ENCODE results near the gene COL1A1.

Gene COL1A1

DNA sequence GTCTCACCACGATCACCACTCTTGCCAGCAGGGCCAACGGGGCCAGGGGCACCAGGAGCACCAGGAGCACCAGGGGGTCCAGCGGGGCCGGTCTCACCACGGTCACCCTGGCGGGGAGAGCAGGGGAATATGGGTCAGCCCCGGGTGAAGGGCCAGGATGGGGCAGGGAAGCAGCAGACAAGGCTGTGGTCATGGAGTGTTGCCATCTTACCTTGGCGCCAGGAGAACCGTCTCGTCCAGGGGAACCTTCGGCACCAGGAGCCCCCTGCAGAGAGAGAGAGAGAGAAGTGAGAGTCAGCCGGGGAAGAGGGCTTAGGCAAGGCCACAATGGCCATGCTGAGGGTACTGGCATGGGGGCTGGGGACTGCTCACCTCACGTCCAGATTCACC, 12.9 kb downstream of the COL1A1 start:
- no peak overlapping the region for H3K4me2 ChIP-seq (ENCODE audit: low read depth, low read length)

DNA sequence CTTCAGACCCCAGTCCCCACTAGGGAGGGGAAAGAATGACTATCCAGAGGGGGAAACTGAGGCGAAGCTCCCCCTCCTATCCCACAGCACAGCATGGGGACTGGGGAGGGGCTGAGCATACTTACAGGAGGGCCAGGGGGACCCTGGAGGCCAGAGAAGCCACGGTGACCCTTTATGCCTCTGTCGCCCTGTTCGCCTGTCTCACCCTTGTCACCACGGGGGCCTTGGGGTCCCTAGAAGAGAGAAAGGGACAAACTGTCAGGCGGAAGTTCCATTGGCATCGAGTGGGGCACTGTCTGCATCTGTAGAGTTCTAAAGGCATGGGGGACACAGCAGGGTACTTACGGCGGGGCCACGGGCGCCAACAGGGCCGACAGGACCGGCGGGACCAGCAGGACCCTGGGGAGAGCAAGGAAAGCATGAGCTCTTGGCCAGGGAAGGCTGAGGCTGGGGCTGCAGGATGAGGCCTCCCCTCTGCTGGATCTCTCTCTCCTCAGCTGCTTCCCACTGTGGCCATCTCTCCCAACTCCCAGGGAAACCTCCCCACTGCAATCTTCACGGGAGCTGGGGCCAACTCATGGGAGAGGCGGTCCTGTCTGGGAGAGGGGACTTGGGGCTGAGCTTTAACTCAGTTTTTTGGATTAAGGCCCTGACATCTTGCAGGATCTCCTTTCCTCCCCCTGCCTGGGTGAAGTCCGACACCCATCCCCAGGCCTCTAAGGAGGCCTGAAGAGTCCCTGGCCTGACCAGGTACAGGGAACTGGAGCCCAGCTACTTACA, 13.5 kb downstream of the COL1A1 start:
- H3K79me2 ChIP-seq (ENCODE audit: low read length) = no peaks in the 10 kb centered on the region
- no peak overlapping the region for H3K4me2 ChIP-seq (ENCODE audit: low read depth, low read length)
- H3K27me3 ChIP-seq (replicated peaks; ENCODE audit: insufficient read depth, low read length) = peaks cover 68% of the 10 kb centered on the region
- no peak overlapping the region for H3K4me3 ChIP-seq (ENCODE audit: low read length)
- no peaks in the 10 kb centered on the region for H3K9me2 ChIP-seq (replicated peaks; ENCODE audit: insufficient read depth, low read length)
- peaks cover 14% of the 10 kb centered on the region for H3K4me1 ChIP-seq (ENCODE audit: low read length)
- DNase-seq = no peak
- H3K27ac ChIP-seq (ENCODE audit: low read length) = no peak overlapping the region
- no peaks in the 10 kb centered on the region for H3K9me3 ChIP-seq (replicated peaks; ENCODE audit: insufficient read depth, low read length)
- no peak overlapping the region for H3K9ac ChIP-seq (ENCODE audit: low read length)
- no peak overlapping the region for H2AFZ ChIP-seq (ENCODE audit: low read length)
- H4K20me1 ChIP-seq (ENCODE audit: insufficient read depth, low read length) = no peaks in the 10 kb centered on the region
- TF ChIP-seq, protein P1, sequence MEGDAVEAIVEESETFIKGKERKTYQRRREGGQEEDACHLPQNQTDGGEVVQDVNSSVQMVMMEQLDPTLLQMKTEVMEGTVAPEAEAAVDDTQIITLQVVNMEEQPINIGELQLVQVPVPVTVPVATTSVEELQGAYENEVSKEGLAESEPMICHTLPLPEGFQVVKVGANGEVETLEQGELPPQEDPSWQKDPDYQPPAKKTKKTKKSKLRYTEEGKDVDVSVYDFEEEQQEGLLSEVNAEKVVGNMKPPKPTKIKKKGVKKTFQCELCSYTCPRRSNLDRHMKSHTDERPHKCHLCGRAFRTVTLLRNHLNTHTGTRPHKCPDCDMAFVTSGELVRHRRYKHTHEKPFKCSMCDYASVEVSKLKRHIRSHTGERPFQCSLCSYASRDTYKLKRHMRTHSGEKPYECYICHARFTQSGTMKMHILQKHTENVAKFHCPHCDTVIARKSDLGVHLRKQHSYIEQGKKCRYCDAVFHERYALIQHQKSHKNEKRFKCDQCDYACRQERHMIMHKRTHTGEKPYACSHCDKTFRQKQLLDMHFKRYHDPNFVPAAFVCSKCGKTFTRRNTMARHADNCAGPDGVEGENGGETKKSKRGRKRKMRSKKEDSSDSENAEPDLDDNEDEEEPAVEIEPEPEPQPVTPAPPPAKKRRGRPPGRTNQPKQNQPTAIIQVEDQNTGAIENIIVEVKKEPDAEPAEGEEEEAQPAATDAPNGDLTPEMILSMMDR (IDR thresholded peaks at IDR 0.05; ENCODE audit: low read length) = no peak
- TF ChIP-seq EZH2phosphoT487 (IDR thresholded peaks at IDR 0.05; ENCODE audit: low read length) (no peak), EZH2 (optimal IDR thresholded peaks at IDR 0.05; ENCODE audit: low read depth, low read length) (no peak)
- H3K36me3 ChIP-seq (replicated peaks; ENCODE audit: insufficient read depth, low read length) = no peaks in the 10 kb centered on the region
- peaks cover 5% of the 10 kb centered on the region; the same call in 1 of the 2 replicates for H3F3A ChIP-seq (ENCODE audit: insufficient read depth, low read length)

More for the DNA sequence above, 12.9 kb downstream of the COL1A1 start:
- Histone ChIP-seq H3K4me3 (ENCODE audit: low read length) (no peak overlapping the region), H3F3A (ENCODE audit: insufficient read depth, low read length) (peaks cover 5% of the 10 kb centered on the region; the same call in 1 of the 2 replicates), H2AFZ (ENCODE audit: low read length) (no peak overlapping the region), H3K9ac (ENCODE audit: low read length) (no peak overlapping the region), H3K27ac (ENCODE audit: low read length) (no peak overlapping the region), H3K79me2 (ENCODE audit: low read length) (no peaks in the 10 kb centered on the region), H4K20me1 (ENCODE audit: insufficient read depth, low read length) (no peaks in the 10 kb centered on the region), H3K9me2 (replicated peaks; ENCODE audit: insufficient read depth, low read length) (no peaks in the 10 kb centered on the region), H3K36me3 (replicated peaks; ENCODE audit: insufficient read depth, low read length) (no peaks in the 10 kb centered on the region), H3K27me3 (replicated peaks; ENCODE audit: insufficient read depth, low read length) (peaks cover 68% of the 10 kb centered on the region), H3K9me3 (replicated peaks; ENCODE audit: insufficient read depth, low read length) (no peaks in the 10 kb centered on the region), H3K4me1 (ENCODE audit: low read length) (peaks cover 11% of the 10 kb centered on the region)
- TF ChIP-seq EZH2phosphoT487 (IDR thresholded peaks at IDR 0.05; ENCODE audit: low read length) = no peak
- no peak for DNase-seq

DNA sequence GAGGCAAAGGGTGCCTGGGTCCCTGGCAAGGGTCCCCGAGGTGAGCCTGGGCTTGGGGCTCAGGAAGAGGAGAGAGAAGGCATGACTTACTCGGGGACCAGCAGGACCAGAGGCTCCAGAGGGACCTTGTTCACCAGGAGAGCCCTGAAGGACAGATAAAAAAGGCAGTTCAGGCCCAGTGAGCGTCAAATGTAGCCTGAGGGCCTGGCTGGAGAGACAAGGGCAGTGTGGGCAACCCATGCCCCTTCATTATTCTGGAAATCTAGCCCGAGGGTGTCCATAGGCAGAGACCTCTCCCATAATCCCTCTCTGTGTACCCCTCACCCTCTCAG, 14.1 kb downstream of the COL1A1 start:
- TF ChIP-seq, protein P1 (IDR thresholded peaks at IDR 0.05; ENCODE audit: low read length) = no peak
- TF ChIP-seq EZH2phosphoT487 (IDR thresholded peaks at IDR 0.05; ENCODE audit: low read length) (no peak), EZH2 (optimal IDR thresholded peaks at IDR 0.05; ENCODE audit: low read depth, low read length) (no peak)
- no peaks in the 10 kb centered on the region for H3K79me2 ChIP-seq (ENCODE audit: low read length)
- H3K4me2 ChIP-seq (ENCODE audit: low read depth, low read length) = no peak overlapping the region
- no peaks in the 10 kb centered on the region for H3K9me2 ChIP-seq (replicated peaks; ENCODE audit: insufficient read depth, low read length)
- H3K36me3 ChIP-seq (replicated peaks; ENCODE audit: insufficient read depth, low read length) = no peaks in the 10 kb centered on the region
- peaks cover 5% of the 10 kb centered on the region; the same call in 1 of the 2 replicates for H3F3A ChIP-seq (ENCODE audit: insufficient read depth, low read length)
- no peaks in the 10 kb centered on the region for H3K9me3 ChIP-seq (replicated peaks; ENCODE audit: insufficient read depth, low read length)
- H3K4me3 ChIP-seq (ENCODE audit: low read length) = no peak overlapping the region
- peaks cover 14% of the 10 kb centered on the region for H3K4me1 ChIP-seq (ENCODE audit: low read length)
- no peak for DNase-seq
- H3K9ac ChIP-seq (ENCODE audit: low read length) = no peak overlapping the region
- no peak overlapping the region for H2AFZ ChIP-seq (ENCODE audit: low read length)
- no peaks in the 10 kb centered on the region for H4K20me1 ChIP-seq (ENCODE audit: insufficient read depth, low read length)
- peaks cover 64% of the 10 kb centered on the region for H3K27me3 ChIP-seq (replicated peaks; ENCODE audit: insufficient read depth, low read length)
- no peak overlapping the region for H3K27ac ChIP-seq (ENCODE audit: low read length)
